Stimulated activated CD8-positive, alpha-beta memory T cell treated with anti-CD3 and anti-CD28 coated beads, Interleukin-15, amount 100 ng/mL, for 1 hour (primary cell): Measurements from ENCODE around the gene SNRNP70.
"Not testable (repeated sequence)": the region's sequence is repeated elsewhere in the genome, so short reads cannot be mapped to it uniquely, and the experiment has no call there.

Experiments used
- DNase-seq: peaks from one replicate; pipeline ENCODE4 v3.0.0-alpha.2; 2020; ENCODE audit warnings: low read depth

Gene SNRNP70

DNA sequence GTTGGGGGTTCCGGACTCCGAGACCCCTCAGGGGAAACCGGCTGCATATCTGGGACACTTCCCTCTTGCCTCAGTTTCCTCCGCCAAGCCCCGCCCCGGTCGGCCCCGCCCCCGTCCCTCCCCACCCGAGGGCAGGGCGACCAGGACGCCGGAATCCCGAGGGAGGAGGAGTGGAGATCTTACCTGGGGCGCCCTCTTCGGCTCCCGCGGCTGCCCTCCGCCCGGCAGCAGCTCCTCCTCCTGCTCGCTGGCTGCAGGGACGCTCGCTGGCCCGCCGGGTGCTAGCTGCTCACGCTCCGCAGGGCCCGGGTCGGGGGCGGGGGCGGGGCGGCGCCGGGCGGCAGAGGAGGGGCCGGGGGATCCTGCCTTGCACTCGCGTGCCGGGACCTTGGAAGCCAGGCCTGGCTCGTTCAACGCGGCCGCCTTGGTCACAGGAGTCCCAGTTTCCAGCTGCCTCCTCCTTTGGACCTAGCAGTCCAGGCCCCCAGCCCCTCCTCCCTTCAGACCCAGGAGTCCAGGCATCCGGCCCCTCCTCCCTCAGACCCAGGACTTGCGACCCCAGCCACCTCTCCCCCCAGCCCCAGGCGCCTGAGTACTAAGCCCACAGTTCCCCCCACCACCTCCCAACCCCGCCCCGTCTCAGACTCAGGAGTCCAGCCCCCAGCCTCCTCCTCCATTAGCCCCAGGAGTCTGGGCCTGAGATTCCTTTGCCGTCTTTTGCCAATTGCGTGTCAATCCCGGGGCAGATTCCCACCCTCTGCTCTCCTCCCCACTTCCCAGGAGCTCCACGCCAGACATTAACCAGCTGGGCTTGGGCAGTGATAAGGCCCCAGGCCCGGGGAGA lies 20.3 kb upstream of the SNRNP70 start, which contains the start of gene NTF4:
Gene NTF4 (minus strand): TSS at position 51 of the 844 bp plus-strand sequence. CDS start 2,821 bp downstream, outside the sequence.
- no peak for DNase-seq

GRCh38 chr19:49065905-49066512 lies 19.2 kb upstream of the SNRNP70 start:
- no peak for DNase-seq

DNA sequence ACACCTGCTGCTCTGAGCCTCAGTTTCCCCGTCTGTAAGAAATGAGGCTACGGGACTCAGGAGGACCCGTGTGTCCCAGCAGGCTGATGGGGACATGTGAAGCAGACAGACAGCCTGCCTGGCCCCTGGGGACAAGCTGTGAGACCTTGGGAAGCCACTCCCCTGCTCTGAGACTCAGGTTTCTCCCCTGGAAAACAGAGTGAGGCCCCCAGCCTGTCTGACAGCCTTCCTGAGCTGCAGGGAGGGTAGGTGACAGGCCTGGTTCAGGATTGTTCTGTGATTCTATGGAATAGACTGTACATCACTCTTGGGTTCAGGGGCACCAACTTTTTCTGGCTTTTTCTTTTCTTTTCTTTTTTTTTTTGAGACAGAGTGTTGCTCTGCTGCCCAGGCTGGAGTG lies 17.7 kb upstream of the SNRNP70 start:
- no peak for DNase-seq

DNA sequence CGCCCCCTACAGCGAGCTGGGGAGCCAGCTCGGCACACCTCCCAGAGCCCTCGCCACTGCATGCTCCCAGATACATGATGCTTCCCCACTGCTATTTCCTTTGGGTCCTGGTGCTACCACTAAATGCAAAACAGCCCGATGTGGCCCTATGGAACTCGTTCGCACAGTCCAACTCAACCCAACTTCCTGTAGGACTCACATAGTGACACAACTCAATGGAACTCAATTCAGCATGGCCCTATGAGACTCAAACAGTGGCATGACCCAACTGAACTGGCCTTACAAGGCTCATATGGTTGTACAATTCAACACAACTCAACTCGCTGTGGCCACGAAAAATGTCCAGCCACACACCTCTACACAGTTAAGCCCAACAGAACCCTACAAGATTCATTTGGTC lies 16.2 kb upstream of the SNRNP70 start:
- no peak for DNase-seq

- no peak for DNase-seq
Measured at GRCh38 chr19:49070416-49070815, 14.8 kb upstream of the SNRNP70 start.

DNA sequence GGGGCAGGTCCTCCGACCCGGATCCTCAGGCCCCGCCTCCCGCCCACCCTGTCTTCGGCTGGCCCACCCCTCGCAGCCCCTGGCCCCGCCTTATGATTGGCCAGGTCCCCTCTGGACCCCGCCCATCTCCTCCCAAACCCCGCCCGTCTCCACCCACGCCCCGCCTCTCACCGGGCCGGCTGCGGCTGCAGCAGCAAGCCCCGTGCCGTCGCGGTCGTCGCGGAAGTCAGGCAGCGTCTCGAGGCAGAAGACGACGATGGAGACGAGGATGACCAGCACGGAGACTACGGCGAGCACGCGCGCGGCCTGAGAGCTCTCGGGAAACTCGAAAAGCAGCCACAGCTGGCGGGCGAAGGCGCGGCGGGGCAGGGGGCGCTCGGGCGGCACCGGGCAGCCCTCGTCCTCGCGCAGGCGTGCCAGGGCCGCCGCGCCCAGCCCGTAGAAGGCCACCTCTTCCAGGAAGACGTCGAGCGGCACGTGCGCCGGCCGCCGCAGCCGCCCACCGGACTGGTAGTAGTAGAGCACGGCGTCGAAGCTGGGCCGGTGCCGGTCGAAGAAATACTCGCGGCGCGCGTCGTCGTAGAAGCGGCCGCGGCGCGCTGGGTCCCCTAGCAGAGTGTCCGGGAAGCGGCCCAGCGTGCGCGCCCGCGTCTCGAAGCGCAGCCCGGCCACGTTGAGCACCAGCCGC lies 13.2 kb upstream of the SNRNP70 start:
- no peak for DNase-seq

DNA sequence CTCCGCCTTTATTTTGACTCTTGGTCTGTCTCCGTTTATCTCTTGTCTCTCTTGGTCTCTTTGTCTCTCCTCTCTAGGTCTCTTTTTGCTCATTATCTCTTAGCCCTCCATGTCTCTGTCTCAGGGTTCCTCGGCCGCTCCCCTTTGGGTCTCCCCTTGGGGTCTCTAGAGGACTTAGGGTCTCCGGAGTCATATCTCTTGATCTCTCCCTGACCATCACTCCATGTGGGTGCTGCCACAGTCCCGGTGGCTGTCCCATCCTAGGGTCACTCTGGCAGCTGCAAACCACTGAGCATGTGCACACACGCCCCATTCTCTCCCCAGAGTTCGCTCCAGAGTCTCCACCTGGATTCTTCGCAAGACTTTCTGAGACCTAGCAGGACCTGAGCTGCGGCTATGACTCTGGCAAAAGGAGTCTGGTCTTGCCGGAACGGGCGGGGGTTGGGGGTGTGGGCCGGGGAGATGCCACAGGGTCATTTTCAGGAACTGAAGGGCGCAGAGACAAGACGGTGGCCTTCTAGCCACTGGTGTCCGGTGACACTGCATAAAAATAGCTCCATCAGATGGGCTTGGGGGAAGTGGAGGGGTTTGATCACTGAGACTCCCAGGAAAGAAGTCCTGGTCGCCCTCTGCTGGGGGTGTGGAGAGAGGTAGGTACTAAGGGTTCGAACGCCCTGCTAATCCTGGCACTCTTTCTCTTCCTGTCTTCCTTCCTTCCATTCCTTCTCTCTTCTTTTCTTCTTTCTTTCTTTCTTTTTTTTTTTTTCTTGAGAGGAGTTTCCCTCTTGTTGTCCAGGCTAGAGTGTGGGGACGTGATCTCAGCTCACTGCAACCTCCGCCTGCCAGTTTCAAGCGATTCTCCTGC lies 11.5 kb upstream of the SNRNP70 start:
- DNase-seq = no peak

GRCh38 chr19:49074869-49075268 lies 10.4 kb upstream of the SNRNP70 start:
- DNase-seq = not testable (repeated sequence)

DNA sequence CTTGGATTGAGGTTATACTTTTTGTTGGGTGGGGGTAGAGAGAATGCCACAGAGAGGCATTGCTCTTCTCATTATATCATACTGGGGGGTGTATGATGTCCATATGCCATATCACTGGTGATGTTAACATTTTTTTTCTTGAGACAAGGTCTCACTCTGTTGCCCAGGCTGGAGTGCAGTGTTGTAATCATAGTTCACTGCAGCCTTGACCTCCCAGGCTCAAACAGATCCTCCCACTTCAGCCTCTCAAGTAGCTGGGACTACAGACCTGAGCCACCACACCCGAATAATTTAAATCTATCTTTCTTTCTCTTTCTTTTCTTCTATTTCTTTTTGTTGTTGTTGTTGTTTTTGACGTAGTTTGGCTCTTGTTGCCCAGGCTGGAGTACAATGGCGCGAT lies 4.9 kb upstream of the SNRNP70 start:
- no peak for DNase-seq

DNA sequence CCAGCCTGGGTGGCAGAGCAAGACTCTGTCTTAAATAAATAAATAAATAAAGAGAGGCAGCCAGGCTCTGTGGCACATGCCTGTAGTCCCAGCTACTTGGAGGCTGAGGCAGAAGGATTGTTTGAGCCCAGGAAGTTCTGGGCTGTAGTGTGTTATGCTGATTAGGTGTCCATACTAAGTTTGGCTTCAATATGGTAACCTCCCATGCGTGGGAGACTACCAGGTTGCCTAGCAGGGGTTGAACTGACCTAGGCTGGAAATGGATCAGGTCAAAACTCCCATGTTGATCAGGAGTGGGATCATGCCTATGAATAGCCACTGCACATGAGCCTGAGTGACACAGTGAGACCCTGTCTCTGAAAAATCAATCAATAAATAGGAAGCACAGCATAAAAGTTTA lies 4.0 kb upstream of the SNRNP70 start:
- DNase-seq = no peak

DNA sequence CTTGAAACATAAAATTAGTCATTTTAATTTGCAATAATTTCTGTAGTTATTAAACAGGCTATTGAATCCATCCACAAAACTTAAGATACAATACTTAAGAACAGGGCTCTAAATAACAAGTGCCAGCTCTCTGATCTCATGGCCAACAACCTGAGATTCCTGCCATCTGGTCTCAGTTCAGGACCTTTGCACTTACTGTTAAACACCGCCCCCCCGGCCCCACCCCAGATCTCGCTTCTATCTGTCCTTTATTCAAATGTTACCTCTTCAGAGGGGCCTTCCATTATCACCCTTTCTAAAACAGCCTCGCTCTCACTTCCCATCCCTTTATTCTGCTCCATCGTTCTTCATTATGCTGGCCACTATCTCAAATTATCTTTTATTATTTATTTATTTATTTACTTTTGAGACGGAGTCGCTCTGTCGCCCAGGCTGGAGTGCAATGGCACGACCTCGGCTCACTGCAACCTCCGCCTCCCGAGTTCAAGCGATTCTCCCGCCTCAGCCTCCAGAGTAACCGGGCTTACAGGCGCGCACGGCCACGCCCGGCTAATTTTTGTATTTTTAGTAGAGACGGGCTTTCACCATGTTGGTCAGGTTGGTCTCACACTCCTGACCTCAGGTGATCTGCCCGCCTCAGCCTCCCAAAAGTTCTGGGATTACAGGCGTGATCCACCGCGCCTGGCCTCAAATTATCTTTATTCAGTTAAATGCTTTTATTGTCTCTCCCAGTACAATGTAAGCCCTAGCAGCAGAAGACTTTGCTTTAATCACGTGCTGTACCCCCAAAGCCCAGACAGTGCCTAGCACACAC lies 838 bp upstream of the SNRNP70 start:
- DNase-seq = no peak

DNA sequence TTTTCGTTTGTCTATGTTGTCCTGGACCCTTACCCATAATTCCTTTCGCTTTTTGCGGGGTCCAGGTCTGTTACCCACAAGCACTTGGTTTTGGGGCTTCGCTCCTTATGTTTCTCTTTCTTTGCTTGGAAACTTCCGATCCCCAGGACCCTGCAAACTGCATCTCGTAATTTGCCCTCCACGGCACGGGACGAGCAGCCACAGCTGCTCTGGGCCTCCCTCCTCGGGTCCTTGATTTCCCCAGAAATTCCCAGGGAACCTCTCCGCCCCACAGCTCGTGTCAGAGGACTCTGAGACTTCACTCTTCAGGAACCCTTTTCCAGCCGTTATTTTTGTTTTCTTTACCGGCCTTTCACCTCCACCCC lies 599 bp downstream of the SNRNP70 start:
- DNase-seq = no peak

- DNase-seq = no peak
Measured at GRCh38 chr19:49086296-49086695, 1.0 kb downstream of the SNRNP70 start.

DNA sequence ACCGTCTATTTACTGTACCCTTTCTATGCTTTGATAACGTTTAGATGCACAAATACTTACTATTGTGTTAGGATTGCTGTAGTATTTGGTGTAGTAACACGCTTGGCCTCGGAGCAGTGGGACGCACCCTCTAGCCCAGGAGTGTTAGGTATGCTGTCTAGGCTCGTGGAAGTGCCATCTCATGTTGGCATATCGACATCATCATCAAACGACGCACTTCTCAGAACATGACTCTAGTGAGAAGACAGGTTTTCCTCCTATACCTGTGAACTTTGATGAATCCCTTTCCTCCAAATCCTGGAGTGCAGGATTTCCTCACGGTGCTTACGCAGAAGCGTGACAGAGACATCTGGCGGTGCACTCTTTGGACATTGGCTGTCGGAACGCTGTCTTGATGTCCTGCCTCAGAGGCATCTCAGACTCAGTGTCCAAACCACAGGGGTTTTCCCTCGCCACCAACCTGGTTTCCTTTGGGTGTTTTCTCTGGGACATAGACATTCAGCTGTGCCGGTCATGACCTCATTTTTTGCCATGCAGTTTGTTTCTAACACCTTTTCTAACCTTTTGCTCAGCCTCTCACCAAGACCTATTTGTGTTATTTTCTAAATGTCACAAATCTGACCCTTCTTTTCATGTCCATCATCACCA lies 6.3 kb downstream of the SNRNP70 start:
- no peak for DNase-seq

GRCh38 chr19:49092686-49093085 lies 7.4 kb downstream of the SNRNP70 start:
- no peak for DNase-seq

DNA sequence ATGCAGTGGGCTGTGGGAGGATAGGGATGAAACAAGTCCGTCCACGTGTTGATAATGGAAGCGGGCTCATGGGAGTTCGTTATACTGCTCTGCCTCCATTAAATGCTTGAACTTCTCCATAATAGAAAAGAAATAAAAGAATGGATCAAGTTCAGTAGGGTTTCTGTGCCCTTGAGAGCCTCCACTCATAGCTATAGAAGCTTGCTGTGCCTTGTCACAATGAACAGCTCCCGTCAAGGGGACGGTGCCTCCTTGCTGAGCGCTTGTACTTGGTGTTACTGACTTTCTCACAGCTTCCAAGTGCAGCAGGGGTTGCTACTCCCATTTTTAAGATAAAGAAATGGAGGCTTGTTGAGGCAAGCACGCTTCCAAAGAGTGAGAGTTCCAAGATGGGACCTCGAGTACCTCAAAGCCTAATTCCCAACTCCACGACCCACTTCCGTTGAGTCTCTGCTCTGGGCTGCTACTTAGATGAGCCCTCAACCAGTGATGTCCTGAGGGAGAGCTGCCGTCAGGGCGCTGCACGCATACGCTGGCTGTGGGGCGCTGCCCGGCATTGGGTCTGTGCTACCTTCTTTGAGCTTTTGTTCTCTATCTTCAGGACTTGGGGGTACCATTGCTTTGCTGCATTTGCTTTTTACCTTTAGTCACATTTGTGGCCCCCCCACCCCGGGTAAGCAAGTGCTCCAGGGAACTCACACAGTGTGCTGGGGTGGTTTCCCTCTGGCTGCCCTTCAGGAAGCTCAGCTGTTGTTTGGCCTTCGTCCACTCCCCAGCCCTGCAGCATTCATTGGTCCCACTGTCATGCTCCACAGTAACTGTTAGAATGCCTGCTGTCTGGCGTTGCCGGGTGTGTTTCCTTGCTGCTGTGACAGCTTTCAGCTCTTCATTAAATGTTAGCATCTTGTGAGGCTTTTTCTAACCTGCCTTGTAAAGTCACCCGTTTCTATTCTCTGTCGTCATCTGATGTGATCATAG lies 9.5 kb downstream of the SNRNP70 start:
- no peak for DNase-seq

DNA sequence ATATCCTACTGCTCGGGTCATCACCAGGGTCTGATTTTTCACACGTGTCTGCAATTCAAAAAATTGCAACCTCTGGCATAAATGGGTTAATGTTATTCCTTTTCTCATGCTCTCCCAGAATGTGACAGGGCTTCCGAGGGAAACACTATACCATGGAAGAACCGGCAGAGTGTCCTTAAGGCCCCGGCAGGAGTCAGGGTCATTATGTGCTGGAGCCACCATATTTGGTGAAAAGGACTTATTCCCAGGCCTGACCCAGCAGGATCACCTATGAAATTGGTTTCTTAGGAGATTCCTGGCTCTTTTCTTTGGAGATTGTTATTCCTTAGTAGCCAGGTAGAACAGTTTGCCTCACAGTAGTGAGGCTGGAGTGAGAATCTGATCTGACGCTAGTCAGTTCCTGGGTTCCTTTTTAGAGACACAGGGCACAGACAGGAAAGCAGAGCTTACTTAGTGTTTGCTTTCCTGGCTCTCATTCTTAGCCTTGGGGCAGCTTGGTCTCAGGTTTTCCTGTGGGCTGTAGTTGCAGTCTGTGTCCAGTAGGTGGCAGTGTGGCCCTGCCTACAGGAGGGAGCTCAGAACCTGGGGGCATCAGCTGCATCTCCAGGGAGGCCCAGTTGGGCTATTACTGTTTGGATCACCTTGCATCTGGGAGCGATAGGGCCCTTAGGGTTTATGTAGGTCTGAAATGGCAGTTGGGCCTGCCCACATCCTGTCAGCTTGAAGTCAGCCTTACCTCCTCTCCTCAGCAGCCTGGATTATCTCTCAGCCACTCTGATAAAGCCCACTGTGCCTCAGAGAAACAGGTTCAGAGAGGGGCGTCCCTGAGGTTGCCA lies 12.4 kb downstream of the SNRNP70 start:
- DNase-seq = peak; percentile 57

DNA sequence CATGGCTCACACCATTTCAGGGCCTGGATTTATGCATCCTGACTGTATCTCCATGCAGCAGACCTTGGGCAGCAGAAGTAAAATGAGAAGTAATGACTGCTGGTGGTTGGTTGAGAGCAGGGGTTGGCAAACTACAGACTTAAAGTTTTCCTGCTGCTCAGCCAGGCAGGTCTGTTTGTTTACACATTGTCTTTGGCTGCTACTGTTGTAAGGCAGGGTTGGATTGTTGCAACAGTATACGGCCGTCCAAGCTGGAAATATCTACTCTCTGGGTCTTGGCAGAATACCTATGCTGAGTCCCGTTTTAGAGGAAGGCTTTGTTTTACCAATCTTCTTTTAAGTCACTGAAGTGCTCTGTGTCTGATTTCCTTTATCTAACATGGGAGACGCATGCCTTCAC lies 13.5 kb downstream of the SNRNP70 start:
- no peak for DNase-seq

- DNase-seq = no peak
Measured at GRCh38 chr19:49101160-49101559, 15.9 kb downstream of the SNRNP70 start.
